CD4-positive, alpha-beta T cell treated with Interleukin-4 for 1 hour (primary cell): Measurements from ENCODE around the gene TRIM61.
"Not testable (repeated sequence)": the region's sequence is repeated elsewhere in the genome, so short reads cannot be mapped to it uniquely, and the experiment has no call there.

ENCODE experiments used
- DNase-seq, 2 donors: peaks; one replicate each; pipeline ENCODE4 v3.0.0-alpha.2; 2020 to 2022

TRIM61 gene

GRCh38 chr4:164956766-164957643 is 20.5 kb downstream of the TRIM61 start:
- peak; percentile 72 to 75 for DNase-seq

- no peak for DNase-seq
Measured at GRCh38 chr4:164955107-164955805, 22.2 kb downstream of the TRIM61 start.

- no peak for DNase-seq
Measured at GRCh38 chr4:164952551-164952950, 24.9 kb downstream of the TRIM61 start.

- no peak for DNase-seq
Measured at GRCh38 chr4:164949448-164950143, 27.9 kb downstream of the TRIM61 start.

- no peak for DNase-seq
Measured at GRCh38 chr4:164948975-164949374, 28.5 kb downstream of the TRIM61 start.

GRCh38 chr4:164948006-164948405 is 29.5 kb downstream of the TRIM61 start:
- DNase-seq: not testable (repeated sequence)

- no peak for DNase-seq
Measured at GRCh38 chr4:164946810-164947209, 30.6 kb downstream of the TRIM61 start.

GRCh38 chr4:164945146-164945545 is 32.3 kb downstream of the TRIM61 start:
- no peak for DNase-seq

- DNase-seq: no peak
Measured at GRCh38 chr4:164943192-164943591, 34.3 kb downstream of the TRIM61 start.

- DNase-seq: no peak
Measured at GRCh38 chr4:164937576-164938270, 39.7 kb downstream of the TRIM61 start.

- not testable (repeated sequence) for DNase-seq
Measured at GRCh38 chr4:164935865-164936606, 41.4 kb downstream of the TRIM61 start.

GRCh38 chr4:164935363-164935762 is 42.1 kb downstream of the TRIM61 start:
- no peak for DNase-seq

- no peak for DNase-seq
Measured at GRCh38 chr4:164933244-164933643, 44.2 kb downstream of the TRIM61 start.

GRCh38 chr4:164931551-164932324 is 45.7 kb downstream of the TRIM61 start:
- no peak for DNase-seq

GRCh38 chr4:164930647-164931046 is 46.8 kb downstream of the TRIM61 start:
- no peak for DNase-seq

GRCh38 chr4:164927101-164927500 is 50.4 kb downstream of the TRIM61 start:
- DNase-seq: not testable (repeated sequence)

- no peak for DNase-seq
Measured at GRCh38 chr4:164926301-164926700, 51.2 kb downstream of the TRIM61 start.

GRCh38 chr4:164924670-164925238 is 52.7 kb downstream of the TRIM61 start:
- no peak for DNase-seq

GRCh38 chr4:164918956-164919355 is 58.5 kb downstream of the TRIM61 start:
- DNase-seq: no peak
